ENCODE results near the gene SRP9.

DNA sequence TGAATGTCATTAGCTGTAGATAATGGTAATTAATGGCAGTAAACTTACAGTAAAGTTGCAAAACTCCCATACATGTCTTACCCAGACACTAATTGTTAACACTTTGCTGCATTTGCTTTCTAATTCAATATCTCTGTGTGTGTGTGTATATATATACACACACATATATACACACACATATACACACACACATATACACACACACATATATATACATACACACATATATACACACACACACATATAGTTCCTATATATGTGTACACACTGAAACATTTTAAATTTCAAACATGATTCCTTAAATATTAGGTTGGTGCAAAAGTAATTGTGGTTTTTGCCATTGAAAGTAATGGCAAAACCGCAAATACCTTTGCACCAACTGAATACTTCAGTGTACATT, 28.6 kb downstream of the SRP9 start:
- TF ChIP-seq, protein P1, sequence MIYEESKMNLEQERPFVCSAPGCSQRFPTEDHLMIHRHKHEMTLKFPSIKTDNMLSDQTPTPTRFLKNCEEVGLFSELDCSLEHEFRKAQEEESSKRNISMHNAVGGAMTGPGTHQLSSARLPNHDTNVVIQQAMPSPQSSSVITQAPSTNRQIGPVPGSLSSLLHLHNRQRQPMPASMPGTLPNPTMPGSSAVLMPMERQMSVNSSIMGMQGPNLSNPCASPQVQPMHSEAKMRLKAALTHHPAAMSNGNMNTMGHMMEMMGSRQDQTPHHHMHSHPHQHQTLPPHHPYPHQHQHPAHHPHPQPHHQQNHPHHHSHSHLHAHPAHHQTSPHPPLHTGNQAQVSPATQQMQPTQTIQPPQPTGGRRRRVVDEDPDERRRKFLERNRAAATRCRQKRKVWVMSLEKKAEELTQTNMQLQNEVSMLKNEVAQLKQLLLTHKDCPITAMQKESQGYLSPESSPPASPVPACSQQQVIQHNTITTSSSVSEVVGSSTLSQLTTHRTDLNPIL (CRISPR knock-in tag; IDR thresholded peaks at IDR 0.05; ENCODE audit: low read depth), result no peak
- TF ChIP-seq, protein P2, sequence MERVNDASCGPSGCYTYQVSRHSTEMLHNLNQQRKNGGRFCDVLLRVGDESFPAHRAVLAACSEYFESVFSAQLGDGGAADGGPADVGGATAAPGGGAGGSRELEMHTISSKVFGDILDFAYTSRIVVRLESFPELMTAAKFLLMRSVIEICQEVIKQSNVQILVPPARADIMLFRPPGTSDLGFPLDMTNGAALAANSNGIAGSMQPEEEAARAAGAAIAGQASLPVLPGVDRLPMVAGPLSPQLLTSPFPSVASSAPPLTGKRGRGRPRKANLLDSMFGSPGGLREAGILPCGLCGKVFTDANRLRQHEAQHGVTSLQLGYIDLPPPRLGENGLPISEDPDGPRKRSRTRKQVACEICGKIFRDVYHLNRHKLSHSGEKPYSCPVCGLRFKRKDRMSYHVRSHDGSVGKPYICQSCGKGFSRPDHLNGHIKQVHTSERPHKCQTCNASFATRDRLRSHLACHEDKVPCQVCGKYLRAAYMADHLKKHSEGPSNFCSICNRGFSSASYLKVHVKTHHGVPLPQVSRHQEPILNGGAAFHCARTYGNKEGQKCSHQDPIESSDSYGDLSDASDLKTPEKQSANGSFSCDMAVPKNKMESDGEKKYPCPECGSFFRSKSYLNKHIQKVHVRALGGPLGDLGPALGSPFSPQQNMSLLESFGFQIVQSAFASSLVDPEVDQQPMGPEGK (CRISPR knock-in tag; IDR thresholded peaks at IDR 0.05; ENCODE audit: borderline replicate concordance), result no peak
- TF ChIP-seq ZFP30 (CRISPR knock-in tag; IDR thresholded peaks at IDR 0.05), result no peak
